ENCODE data around the gene RHOT1. TPM values are rescaled to one million over a fixed set of nuclear protein-coding genes. Genes with fewer than 3 reads are reported as not detected.

RHOT1 gene
- total RNA-seq, 1 donor from 2014 or later, result 36.1 TPM

- Mint-ChIP-seq H3K27ac (ENCODE audit: unreplicated experiment) (peak overlapping the region; percentile 98), H3K4me1 (ENCODE audit: low read depth, unreplicated experiment) (peaks cover 61% of the 10 kb centered on the region), H3K27me3 (ENCODE audit: unreplicated experiment) (peaks cover 13% of the 10 kb centered on the region), H3K9me3 (ENCODE audit: unreplicated experiment) (peaks cover 41% of the 10 kb centered on the region), H3K4me3 (ENCODE audit: unreplicated experiment) (peak overlapping the region; percentile 89), H3K36me3 (ENCODE audit: unreplicated experiment) (peaks cover 9% of the 10 kb centered on the region)
- TF ChIP-seq, protein P1, sequence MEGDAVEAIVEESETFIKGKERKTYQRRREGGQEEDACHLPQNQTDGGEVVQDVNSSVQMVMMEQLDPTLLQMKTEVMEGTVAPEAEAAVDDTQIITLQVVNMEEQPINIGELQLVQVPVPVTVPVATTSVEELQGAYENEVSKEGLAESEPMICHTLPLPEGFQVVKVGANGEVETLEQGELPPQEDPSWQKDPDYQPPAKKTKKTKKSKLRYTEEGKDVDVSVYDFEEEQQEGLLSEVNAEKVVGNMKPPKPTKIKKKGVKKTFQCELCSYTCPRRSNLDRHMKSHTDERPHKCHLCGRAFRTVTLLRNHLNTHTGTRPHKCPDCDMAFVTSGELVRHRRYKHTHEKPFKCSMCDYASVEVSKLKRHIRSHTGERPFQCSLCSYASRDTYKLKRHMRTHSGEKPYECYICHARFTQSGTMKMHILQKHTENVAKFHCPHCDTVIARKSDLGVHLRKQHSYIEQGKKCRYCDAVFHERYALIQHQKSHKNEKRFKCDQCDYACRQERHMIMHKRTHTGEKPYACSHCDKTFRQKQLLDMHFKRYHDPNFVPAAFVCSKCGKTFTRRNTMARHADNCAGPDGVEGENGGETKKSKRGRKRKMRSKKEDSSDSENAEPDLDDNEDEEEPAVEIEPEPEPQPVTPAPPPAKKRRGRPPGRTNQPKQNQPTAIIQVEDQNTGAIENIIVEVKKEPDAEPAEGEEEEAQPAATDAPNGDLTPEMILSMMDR (IDR thresholded peaks at IDR 0.05; ENCODE audit: partially characterized antibody, unreplicated experiment), result peak; percentile 42
- peak; percentile 54 for DNase-seq
These were observed 122.0 kb downstream of the RHOT1 start for GRCh38 chr17:32264140-32264799.

DNA sequence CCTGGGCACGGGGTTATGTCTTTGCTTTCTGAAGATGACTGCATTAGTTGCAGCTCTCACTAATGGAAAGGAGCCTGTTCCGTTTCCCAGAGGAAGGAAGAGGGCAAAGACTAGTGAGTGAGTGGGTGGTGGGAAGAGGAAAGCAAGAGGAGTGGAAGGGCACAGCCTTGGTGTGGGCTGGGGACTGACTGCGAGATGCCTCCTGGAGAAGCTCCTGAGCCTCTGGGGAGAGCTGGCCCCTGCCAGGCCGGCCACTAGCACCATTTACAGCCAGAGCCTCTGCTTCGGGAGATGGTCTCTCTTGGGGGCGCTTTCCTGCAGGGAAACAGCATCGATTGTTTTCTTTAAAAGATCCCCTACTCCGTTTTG, 122.5 kb downstream of the RHOT1 start:
- peak overlapping the region; percentile 98 for H3K27ac Mint-ChIP-seq (ENCODE audit: unreplicated experiment)
- TF ChIP-seq, protein P1 (IDR thresholded peaks at IDR 0.05; ENCODE audit: partially characterized antibody, unreplicated experiment), result no peak

DNA sequence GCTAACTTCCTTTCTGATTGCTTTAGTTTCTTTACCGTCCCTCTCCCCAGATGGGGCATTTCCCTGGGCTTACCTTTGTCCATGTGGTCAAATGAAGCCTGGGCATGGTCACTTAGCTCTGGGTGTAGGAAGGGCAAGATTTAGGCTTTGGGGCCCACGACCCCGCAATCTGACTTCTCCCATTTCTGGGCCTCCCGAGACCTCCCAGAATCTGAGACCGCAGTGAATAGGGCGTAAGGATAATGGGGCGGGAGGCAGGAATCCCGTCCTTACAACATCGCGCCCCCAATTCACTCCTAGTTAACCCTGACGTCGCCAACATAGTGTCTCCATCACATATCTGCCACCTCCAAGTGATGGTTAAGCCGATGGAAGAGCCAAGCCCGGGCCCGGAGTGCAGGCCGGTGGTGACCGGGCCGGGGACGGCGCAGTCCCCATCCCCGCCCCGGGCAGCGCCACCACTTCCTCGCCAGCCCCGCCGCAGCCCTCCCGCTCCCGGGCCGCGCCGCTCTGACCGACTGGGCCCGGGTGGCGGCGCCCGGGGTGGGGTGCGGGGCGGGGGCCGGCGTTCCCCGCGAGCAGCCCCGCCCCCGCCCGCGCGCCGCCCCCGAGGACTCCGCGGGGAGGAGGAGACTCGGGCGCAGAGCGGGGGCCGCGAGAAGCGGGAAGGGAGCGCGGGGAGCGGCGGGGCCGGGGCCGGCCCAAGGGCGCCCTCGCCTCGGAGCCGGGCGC, 123.1 kb downstream of the RHOT1 start, which contains the start of gene RHBDL3:
Gene RHBDL3, plus strand, starts transcription at position 641 of the 732 bp plus-strand sequence. CDS start 358 bp downstream, outside the sequence.
- Mint-ChIP-seq H3K4me1 (ENCODE audit: low read depth, unreplicated experiment) (peaks cover 55% of the 10 kb centered on the region), H3K9me3 (ENCODE audit: unreplicated experiment) (peaks cover 38% of the 10 kb centered on the region), H3K36me3 (ENCODE audit: unreplicated experiment) (peaks cover 9% of the 10 kb centered on the region), H3K27ac (ENCODE audit: unreplicated experiment) (peak within 1 kb of the TSS; percentile 98), H3K27me3 (ENCODE audit: unreplicated experiment) (peaks cover 16% of the 10 kb centered on the region), H3K4me3 (ENCODE audit: unreplicated experiment) (peak within 1 kb of the TSS; percentile 97)
- TF ChIP-seq, protein P1 (IDR thresholded peaks at IDR 0.05; ENCODE audit: partially characterized antibody, unreplicated experiment), result no peak
- peak; percentile 58 for DNase-seq

More for the DNA sequence above, 122.5 kb downstream of the RHOT1 start:
- H3K4me1 Mint-ChIP-seq (ENCODE audit: low read depth, unreplicated experiment), result peaks cover 59% of the 10 kb centered on the region
- H3K36me3 Mint-ChIP-seq (ENCODE audit: unreplicated experiment), result peaks cover 9% of the 10 kb centered on the region
- DNase-seq, result peak; percentile 59
- H3K27me3 Mint-ChIP-seq (ENCODE audit: unreplicated experiment), result peaks cover 16% of the 10 kb centered on the region
- H3K9me3 Mint-ChIP-seq (ENCODE audit: unreplicated experiment), result peaks cover 41% of the 10 kb centered on the region
- H3K4me3 Mint-ChIP-seq (ENCODE audit: unreplicated experiment), result peak overlapping the region; percentile 89

- TF ChIP-seq, protein P1 (IDR thresholded peaks at IDR 0.05; ENCODE audit: partially characterized antibody, unreplicated experiment), result no peak
- DNase-seq, result no peak
- H3K36me3 Mint-ChIP-seq (ENCODE audit: unreplicated experiment), result peaks cover 9% of the 10 kb centered on the region
- no peak overlapping the region for H3K4me3 Mint-ChIP-seq (ENCODE audit: unreplicated experiment)
- H3K9me3 Mint-ChIP-seq (ENCODE audit: unreplicated experiment), result peaks cover 39% of the 10 kb centered on the region
- peaks cover 53% of the 10 kb centered on the region for H3K4me1 Mint-ChIP-seq (ENCODE audit: low read depth, unreplicated experiment)
- H3K27ac Mint-ChIP-seq (ENCODE audit: unreplicated experiment), result no peak overlapping the region
- H3K27me3 Mint-ChIP-seq (ENCODE audit: unreplicated experiment), result peaks cover 16% of the 10 kb centered on the region
These were observed 123.7 kb downstream of the RHOT1 start for GRCh38 chr17:32266051-32266388.

All from glutamatergic neuron (in vitro differentiated cells).